HUES6 (cell line): ENCODE data around the gene ARHGEF19.
"Not testable (repeated sequence)": the region's sequence is repeated elsewhere in the genome, so short reads cannot be mapped to it uniquely, and the experiment has no call there.

Source experiments
- H3K27ac ChIP-seq: 2 replicates; pipeline ENCODE4 v1.7.0; 2013; ENCODE audit warnings: low read depth, mild to moderate bottlenecking, low read length, inconsistent platforms
- H3K27me3 ChIP-seq: 2 replicates; pipeline ENCODE4 v1.6.1; 2013; ENCODE audit warnings: low read length; ENCODE audit not compliant: control insufficient read depth, insufficient read depth
- H3K36me3 ChIP-seq: 2 replicates; pipeline ENCODE4 v1.6.1; 2013; ENCODE audit warnings: low read length; ENCODE audit not compliant: control insufficient read depth, insufficient read depth
- H3K4me1 ChIP-seq: 2 replicates; pipeline ENCODE4 v1.6.1; 2013; ENCODE audit warnings: low read length; ENCODE audit not compliant: control insufficient read depth, insufficient read depth
- H3K4me3 ChIP-seq: 2 replicates; pipeline ENCODE4 v1.5.1; 2013; ENCODE audit warnings: low read depth, low read length
- H3K9ac ChIP-seq: one replicate; pipeline ENCODE4 v1.6.1; 2013; ENCODE audit warnings: mild to moderate bottlenecking, low read length
- H3K9me3 ChIP-seq: 2 replicates; pipeline ENCODE4 v1.6.1; 2013; ENCODE audit warnings: low read depth, low read length; ENCODE audit not compliant: control insufficient read depth, insufficient read depth

Gene ARHGEF19

DNA sequence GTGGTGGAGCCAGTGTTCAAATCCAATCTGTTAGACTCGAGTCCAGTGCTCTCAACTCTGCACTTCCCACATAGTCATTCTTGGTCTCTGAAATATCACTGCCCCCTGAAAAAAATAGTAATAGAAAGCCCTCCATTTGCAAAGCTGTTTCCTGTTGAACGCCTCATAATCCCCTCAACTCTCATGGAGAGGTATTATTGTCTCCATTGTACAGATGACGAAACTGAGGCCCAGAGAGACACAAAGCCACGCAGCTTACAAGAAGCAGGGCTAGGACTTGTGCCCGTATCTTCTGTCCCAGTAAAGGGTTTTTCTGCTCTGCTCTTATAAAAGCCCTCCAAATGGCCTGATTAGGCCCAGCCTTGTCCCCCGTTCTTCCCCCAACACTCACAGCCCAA lies 6.2 kb upstream of the ARHGEF19 start:
- no peaks in the 10 kb centered on the region for H3K36me3 ChIP-seq
- H3K27ac ChIP-seq = no peak overlapping the region
- peaks cover 12% of the 10 kb centered on the region for H3K4me1 ChIP-seq
- peaks cover 43% of the 10 kb centered on the region for H3K27me3 ChIP-seq
- H3K9ac ChIP-seq = no peak overlapping the region
- H3K9me3 ChIP-seq = no peaks in the 10 kb centered on the region
- no peak overlapping the region for H3K4me3 ChIP-seq

GRCh38 chr1:16218014-16218673 lies 5.7 kb upstream of the ARHGEF19 start:
- Histone ChIP-seq H3K9ac (no peak overlapping the region), H3K27ac (no peak overlapping the region), H3K4me3 (peak overlapping the region; percentile 67), H3K4me1 (peaks cover 14% of the 10 kb centered on the region), H3K36me3 (no peaks in the 10 kb centered on the region), H3K27me3 (peaks cover 43% of the 10 kb centered on the region), H3K9me3 (no peaks in the 10 kb centered on the region)

DNA sequence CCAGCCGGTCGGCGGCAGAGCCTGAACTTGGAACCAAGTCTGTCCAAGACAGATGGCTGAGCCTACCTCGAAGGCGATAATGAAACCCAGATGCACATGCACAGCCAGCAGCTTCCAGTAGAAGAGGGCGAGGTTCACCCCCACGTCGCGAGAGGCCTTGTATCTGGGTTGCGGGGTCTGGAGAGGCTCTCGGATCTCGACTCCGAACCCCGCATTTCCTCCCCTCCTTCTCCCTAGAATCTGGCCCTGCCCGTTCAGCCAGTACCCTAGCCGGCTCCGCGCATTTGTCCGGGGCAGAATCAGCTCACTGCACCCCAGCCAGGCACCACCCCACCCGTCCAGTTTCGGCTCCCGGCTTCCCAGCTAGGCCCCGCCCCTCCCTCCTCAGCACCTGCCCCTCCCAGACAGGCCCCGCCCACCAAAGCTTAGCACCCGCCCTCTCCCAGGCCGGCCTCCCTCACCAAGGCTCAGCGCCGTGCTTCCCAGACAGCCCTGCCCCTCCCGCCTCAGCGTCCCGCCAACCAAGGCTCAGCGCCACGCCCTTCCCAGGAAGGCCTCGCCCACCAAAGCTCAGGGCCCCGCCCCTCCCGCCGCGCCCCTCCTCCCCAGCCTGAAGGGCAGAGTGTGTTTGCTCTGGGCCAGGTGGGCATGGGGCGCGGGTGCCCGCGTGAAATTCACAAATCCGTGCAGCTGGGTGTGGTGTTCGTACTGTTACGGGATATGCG lies 4.8 kb upstream of the ARHGEF19 start:
- Histone ChIP-seq H3K27me3 (peaks cover 43% of the 10 kb centered on the region), H3K9me3 (no peaks in the 10 kb centered on the region), H3K4me3 (peak overlapping the region; percentile 68), H3K27ac (no peak overlapping the region), H3K4me1 (peaks cover 23% of the 10 kb centered on the region), H3K9ac (no peak overlapping the region), H3K36me3 (no peaks in the 10 kb centered on the region)

GRCh38 chr1:16215882-16216753 lies 3.7 kb upstream of the ARHGEF19 start:
- Histone ChIP-seq H3K9ac (no peak overlapping the region), H3K4me3 (peak overlapping the region; percentile 68)

GRCh38 chr1:16215240-16215639 lies 2.8 kb upstream of the ARHGEF19 start:
- H3K27ac ChIP-seq, H3K9me3 ChIP-seq, H3K4me3 ChIP-seq, H3K9ac ChIP-seq, H3K36me3 ChIP-seq: not testable (repeated sequence)
- H3K4me1 ChIP-seq = peaks cover 35% of the 10 kb centered on the region
- H3K27me3 ChIP-seq = peaks cover 31% of the 10 kb centered on the region

More at GRCh38 chr1:16215882-16216753, 3.7 kb upstream of the ARHGEF19 start:
- H3K27ac ChIP-seq = no peak overlapping the region
- no peaks in the 10 kb centered on the region for H3K36me3 ChIP-seq
- H3K4me1 ChIP-seq = peaks cover 34% of the 10 kb centered on the region
- H3K27me3 ChIP-seq = peaks cover 35% of the 10 kb centered on the region
- no peaks in the 10 kb centered on the region for H3K9me3 ChIP-seq

GRCh38 chr1:16213544-16213943 lies 1.1 kb upstream of the ARHGEF19 start:
- H3K9ac ChIP-seq, H3K27ac ChIP-seq, H3K4me3 ChIP-seq, H3K9me3 ChIP-seq, H3K36me3 ChIP-seq: not testable (repeated sequence)
- Histone ChIP-seq H3K27me3 (peaks cover 16% of the 10 kb centered on the region), H3K4me1 (peaks cover 35% of the 10 kb centered on the region)

DNA sequence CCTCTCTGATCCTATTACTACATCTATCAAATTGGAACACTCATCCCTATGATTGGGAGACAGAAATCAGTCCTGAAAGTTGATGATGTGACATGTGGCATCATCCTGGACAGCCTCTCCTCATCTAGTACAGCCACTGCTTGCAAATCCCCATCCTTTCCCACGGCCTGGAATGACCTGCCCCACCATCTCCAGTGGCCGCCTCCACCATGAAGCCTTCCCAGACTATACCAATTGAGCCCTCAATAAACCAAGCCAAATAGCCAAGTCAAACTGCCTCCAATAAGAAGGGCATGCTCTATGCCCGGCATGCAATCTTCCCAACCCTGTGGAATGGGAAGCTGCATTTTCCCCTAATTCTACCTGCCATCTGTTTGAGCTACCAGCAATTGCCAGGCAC lies 561 bp upstream of the ARHGEF19 start:
- Histone ChIP-seq H3K9ac (no peak overlapping the region), H3K27me3 (peaks cover 15% of the 10 kb centered on the region), H3K36me3 (no peaks in the 10 kb centered on the region), H3K4me1 (peaks cover 37% of the 10 kb centered on the region), H3K9me3 (no peaks in the 10 kb centered on the region), H3K4me3 (peak overlapping the region; percentile 56; the same call in 1 of the 2 replicates), H3K27ac (no peak overlapping the region)

- peak overlapping the region; percentile 21 for H3K9ac ChIP-seq
- no peaks in the 10 kb centered on the region for H3K36me3 ChIP-seq
- peak overlapping the region; percentile 56; the same call in 1 of the 2 replicates for H3K4me3 ChIP-seq
- peaks cover 5% of the 10 kb centered on the region for H3K27me3 ChIP-seq
- H3K9me3 ChIP-seq = no peaks in the 10 kb centered on the region
- peaks cover 35% of the 10 kb centered on the region for H3K4me1 ChIP-seq
- peak overlapping the region; percentile 41; the same call in 1 of the 2 replicates for H3K27ac ChIP-seq
These were observed 628 bp downstream of the ARHGEF19 start for GRCh38 chr1:16211824-16212223.

DNA sequence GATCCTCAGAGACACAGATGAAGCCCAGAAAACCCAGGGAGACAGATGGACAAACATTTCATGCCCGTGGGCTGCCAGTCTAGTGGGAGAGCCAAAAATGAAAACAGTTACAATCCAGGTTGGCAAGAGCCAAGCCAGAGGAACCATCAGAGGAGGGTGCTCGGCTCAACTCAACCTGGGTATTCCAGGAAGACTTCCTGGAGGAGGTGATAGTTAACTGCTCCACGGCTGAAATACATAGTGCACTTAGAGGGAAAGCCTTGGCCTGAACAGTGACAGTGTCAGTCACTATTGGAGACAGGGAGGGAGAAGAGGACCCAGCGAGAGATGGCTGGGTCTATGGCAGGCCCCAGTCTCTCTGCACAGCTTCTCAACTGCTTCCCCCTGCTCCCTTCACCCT lies 1.9 kb downstream of the ARHGEF19 start:
- Histone ChIP-seq H3K9me3 (no peaks in the 10 kb centered on the region), H3K9ac (no peak overlapping the region), H3K4me3 (no peak overlapping the region), H3K36me3 (no peaks in the 10 kb centered on the region), H3K4me1 (peaks cover 36% of the 10 kb centered on the region), H3K27me3 (no peaks in the 10 kb centered on the region), H3K27ac (no peak overlapping the region)

GRCh38 chr1:16209847-16210407 lies 2.5 kb downstream of the ARHGEF19 start:
- H3K4me1 ChIP-seq = peaks cover 41% of the 10 kb centered on the region
- H3K27ac ChIP-seq = no peak overlapping the region
- H3K36me3 ChIP-seq = no peaks in the 10 kb centered on the region
- no peak overlapping the region for H3K9ac ChIP-seq
- H3K9me3 ChIP-seq = no peaks in the 10 kb centered on the region
- H3K4me3 ChIP-seq = no peak overlapping the region
- no peaks in the 10 kb centered on the region for H3K27me3 ChIP-seq
